Dedifferentiated amniotic fluid mesenchymal stem cell (primary cell): ENCODE results near the gene SH3BGR.
A peak's percentile ranks its signal among the peaks of the same experiment; 100 is the strongest.
"Not testable (repeated sequence)": the region's sequence is repeated elsewhere in the genome, so short reads cannot be mapped to it uniquely, and the experiment has no call there.

Experiments used
- DNase-seq: peaks from one replicate; pipeline ENCODE4 v3.0.0-alpha.2; 2016; ENCODE audit errors: extremely low spot score

The SH3BGR gene

DNA sequence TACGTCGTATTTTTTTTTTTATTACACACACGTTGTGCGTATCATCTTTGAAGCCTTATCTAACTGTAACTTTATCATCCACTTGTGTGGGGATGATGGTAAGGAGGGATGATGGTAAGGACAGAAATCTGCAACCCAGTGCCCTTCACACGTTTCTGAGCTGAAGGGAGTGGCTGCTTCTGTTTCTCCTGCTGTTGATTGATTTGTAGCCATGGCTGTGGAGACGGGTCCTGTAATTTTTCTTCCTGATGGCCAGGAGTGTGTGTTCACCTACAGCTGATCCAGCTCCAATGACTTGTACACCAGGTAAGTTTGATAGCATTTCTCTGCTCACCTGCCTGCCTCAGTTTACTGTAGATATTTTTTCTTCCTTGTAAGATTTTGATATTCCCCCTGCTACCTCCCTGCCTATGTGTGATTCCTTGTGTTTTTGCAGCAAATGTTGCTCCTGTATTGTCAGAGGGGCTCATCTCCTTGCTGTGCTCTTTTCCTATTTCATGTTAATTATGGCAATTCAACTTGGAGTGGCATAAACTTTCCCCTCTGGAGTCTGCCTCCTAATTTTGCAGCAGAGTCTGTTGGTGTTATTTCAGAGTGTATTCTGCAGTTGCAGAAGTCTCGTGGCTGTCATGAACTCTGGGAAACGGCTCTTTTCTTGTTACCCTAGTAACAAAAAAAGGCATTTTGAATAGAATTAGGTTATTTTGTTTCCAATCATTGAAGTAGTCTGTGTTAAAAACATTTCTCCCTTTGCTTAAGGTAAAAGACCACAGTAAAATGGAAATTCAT, 64.1 kb downstream of the SH3BGR start:
- no peak for DNase-seq

DNA sequence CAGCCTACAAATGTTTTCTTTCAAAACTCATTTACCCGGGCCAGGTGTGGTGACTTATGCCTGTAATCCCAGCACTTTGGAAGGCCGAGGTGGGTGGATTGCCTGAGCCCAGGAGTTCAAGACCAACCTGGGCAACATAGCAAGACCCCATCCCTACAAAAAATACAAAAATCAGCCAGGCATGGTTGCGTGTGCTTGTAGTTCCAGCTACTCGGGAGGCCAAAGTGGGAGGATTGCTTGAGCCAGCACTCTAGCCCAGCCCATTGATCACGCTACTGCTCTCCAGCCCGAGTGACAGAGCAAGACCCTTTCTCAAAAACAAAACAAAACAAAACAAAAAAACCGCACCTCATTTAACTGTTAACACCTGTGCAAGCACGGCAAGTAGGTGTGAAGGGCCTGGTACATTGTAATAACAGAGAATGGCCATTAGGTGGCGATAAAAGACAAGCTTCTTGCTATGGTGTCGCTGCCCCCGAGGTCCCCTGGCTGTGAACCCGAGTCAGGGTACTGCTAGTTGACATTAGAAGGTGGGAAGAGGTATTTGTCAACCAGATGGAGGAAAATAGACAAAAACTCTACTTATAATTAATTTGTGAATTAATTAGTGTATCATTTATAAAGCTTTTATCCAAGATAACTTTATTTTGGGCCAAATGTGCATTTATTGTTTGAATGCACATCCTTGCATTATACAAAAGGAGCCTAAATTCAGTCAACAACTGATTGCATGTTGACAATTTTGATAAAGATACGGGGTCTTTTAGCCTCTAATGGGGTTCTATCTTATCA, 66.5 kb downstream of the SH3BGR start:
- peak; percentile 15 for DNase-seq

DNA sequence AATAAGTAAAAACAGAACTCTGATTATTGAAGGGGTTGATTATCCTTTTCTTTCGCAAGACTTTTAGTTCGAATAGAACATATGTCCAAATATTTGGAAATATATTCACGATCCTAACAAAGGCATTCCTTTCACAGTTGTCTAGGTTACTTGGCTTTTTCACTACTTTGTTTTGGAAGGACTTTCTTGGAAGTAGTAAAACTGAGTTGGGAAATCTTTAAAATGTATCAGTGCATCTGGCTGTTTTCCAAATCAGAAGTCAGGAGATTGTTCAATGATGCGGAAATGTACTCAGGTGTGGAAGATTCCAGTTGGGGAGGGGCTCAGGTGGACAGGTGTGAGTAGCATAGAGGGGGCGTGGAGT, 67.1 kb downstream of the SH3BGR start:
- DNase-seq, result no peak

DNA sequence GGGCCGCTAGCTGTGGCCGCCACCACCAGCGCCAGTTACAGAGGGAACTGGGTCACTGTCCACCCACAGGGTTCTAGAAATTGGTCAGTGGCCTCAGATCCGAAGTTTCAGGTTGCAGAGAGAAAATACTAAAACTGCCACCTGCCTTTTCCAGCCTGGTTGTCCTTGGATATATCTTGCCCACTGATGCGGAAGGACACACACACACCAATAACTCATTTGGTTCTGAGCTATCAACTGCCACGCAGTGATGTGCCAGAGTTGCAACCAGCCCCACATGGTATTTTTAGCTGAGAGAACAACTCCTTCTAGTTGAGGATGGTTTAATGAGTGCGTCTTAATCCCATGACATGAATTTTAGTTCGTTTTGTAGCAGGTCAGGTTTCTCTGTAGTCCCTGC, 68.1 kb downstream of the SH3BGR start:
- no peak for DNase-seq

DNA sequence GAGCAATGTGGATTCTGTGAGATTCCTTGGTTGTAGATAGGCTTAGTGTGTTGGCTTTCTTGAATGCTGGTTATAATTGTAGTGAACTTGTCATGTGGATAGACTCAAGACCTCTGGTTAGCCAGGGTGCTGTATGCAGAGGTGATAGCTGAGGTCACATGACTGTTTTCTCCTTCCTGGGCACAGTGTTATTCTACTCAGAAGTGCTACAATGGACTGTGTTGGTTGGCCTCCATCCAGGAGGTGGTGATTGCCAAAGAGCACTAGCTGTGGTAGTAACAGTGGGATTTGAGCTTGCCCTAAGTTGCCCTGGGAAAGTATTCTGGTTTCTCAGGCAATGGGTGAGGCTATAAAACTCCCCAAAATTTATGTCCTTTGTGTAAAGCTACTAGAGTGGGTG, 71.6 kb downstream of the SH3BGR start:
- no peak for DNase-seq

DNA sequence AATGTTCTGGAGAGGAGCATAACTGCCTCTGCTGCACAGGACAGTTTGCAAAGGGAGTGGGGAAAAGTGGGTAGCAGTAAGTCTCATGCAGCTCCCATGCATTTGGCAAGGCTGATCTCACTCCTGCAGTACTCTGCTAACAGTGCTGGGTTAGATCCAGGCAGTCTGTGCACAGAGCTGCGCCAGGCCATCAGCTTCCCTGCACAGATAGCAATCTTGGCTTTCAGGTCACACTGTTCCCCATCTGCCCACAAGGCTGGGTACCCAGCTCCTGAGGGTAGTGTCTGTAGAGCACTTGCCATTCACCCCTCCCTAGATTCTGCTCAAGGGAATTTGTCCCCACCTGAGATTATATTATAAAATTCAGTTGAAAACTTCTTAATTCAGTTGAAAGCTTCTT, 72.1 kb downstream of the SH3BGR start:
- no peak for DNase-seq

DNA sequence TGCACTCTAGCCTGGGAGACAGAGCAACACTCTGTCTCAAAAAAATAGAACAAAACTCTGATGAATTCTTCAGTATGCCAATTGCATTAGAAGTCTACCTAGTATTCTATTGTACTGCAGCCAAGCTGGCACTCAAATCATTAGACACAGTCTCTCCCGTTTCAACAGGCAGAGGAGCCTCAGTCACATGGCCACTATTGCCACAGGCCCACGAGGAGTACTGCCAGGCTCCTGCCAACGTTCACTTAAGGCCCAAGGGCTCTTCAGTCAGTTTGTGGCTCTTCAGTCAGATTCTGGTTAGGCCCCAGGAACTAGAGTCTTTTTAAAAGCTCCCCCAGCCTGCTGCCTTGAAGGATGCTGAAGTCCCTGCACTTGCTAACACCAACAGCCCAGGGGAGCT, 73.4 kb downstream of the SH3BGR start:
- no peak for DNase-seq

DNA sequence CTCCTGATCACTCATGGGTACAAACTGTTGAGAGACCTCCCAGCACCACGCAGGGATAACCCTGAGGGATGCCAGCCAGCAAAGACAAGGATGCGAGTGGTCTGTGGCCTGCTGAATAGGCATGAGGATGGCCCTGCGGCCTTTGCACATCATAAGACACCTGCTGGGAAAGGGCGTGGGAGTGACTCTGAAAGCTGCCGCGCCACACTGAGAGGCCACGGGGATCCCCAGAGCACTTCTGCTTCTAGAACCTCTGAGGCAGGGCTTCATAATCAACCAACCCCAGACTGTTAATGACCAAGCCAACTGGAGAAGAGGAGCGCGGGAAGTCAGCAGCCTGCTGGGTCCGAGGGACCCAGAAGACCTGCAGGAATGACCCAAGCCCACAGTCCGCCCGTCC, 73.8 kb downstream of the SH3BGR start:
- DNase-seq, result no peak

DNA sequence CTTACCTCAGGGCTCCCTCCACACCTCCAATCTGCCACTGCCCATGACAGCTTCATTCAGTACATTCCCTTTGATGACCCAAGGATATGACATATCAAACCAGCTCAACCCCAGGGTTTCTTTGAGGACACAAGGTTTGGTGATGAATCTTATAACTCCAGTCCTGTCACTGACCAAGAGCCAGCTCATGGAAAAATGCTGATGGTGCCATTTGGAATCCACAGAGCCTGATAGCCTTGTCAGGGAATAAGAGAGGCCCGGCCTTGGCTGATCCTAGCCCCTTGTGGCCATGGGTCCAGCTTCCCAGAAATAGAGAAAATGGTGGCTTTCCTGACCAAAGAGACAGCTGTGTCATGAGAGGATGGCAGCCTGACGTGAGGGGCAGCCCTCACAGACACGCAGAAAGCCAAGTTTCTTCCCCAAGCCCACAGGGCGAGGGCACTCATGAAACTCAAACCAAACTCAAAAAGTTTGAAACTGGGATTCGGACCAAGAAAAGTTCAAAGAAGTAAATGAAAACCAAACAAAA, 75.4 kb downstream of the SH3BGR start:
- DNase-seq, result no peak

DNA sequence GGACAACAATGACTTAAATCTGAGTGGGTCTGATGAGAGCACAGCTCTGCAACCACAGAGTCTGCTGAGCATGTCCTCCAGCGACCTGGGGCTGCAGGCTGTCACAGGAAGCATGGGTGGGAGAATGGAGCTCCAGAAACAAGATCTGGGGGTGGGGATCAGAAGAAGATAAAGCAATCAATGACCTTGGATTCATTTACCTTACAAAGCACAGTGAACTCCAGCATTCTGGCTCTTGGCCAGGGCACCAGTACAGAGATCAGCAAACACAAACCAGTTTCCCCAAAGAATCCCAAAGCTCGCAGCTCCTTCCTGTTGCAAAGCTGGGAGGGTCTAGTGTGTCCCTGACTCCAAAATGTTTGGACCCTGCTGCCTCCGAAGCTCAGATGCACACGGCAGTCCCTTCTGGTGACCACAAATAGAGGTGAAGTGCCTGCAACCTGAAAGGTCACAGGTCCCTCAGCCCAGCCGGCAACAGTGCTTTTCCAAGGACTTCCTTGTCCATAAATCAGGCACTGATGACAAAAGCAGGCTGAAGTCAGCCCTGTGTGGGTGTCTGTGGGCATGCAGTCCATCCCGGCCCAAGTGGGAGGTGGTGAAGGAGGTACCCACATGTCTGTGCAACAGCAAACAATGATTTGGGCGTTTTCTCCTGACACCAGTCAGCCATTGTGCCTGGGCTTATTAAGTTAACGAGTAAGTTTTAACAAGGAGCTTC, 76.1 kb downstream of the SH3BGR start:
- DNase-seq, result no peak

DNA sequence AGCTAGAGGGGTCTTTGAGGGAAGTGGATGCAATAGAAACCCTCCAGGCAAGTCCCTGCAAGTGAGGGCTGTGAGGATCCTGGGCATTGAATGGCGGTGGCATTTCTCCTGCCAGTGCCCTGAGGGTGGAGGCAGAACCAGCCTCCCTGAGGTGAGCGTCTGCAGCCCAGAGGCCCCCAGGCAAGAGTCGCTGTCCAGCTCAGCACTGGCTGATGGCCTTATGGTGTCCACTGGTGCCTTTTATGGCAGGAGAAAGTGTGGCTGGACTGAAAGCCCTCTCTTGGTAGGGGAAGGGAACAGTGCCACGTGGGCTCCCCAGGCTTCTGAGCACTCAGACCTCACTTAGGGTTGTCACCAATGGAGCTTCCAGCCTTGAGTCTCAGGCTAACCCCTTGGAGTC, 77.3 kb downstream of the SH3BGR start:
- DNase-seq, result no peak

DNA sequence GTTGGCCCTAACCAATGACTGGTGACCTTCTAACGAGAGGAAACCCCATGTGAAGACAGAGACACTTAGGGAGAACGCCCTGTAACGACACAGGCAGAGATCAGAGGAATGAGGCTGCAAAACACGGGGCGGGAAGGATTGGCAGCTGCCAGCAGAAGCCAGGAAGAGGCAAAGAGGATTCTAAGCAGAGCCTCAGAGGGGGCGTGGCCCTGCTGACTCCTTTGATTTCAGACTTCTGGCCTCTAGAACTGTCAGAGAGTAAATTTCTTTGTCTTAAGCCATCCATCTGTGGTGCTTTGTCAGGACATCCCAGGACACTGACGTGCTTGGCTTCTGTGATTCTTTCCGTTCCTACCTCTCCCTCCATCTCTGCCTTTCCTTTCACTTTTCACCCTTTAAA, 79.3 kb downstream of the SH3BGR start:
- DNase-seq, result no peak

DNA sequence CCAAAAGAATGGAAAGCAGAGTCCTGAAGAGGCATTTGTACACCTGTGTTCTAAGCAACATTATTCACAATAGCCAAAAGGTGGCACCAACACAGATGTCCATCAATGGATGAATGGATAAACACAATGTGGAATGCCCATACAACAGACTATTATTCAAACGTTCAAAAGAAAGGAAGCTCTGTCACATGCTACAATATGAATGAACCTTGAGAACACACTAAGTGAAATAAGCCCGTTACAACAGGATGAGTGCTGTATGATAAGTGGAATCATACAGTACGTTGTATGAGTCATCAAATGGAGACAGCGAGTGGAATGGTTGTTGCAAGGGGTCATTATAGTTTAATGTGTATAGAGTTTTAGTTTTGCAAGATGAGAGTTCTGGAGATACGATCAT, 80.1 kb downstream of the SH3BGR start:
- no peak for DNase-seq

DNA sequence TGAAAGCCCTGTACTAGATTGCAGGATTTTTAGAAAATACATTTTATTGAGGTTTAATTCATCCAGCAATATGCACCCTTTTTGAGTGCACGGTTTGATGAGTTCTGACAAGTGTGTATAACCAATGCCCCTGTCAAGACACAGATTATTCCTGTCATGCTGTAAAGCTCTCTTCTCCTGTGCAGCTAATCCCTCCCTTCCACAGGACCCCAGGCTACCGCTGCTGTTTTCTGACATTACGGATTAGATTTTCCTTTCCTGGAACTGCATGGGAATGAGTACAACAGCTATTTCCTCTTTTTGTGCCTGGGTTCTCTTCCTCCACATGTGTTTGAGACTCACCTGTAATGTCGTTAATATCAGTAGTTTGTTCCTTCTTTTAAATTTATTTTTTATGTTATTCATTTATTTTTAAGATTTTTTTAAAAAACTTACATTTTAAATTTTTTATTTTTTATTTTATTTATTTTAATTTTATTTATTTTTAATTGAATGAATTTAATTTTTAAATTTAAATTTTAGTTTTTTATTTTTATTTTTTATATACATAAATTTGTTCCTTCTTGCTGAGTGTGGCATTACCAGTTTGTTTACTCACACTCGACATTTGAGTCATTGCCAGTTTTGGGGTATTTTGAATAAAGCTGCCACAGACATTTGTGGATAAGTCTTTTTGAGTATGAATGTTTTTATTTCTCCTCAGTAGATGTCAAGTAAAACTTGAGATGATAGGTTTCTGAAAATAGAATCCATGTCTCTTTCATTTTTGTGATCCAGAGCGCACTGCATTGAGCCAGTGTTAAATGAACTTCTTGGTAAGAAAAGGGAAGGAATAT, 82.0 kb downstream of the SH3BGR start:
- DNase-seq, result no peak

DNA sequence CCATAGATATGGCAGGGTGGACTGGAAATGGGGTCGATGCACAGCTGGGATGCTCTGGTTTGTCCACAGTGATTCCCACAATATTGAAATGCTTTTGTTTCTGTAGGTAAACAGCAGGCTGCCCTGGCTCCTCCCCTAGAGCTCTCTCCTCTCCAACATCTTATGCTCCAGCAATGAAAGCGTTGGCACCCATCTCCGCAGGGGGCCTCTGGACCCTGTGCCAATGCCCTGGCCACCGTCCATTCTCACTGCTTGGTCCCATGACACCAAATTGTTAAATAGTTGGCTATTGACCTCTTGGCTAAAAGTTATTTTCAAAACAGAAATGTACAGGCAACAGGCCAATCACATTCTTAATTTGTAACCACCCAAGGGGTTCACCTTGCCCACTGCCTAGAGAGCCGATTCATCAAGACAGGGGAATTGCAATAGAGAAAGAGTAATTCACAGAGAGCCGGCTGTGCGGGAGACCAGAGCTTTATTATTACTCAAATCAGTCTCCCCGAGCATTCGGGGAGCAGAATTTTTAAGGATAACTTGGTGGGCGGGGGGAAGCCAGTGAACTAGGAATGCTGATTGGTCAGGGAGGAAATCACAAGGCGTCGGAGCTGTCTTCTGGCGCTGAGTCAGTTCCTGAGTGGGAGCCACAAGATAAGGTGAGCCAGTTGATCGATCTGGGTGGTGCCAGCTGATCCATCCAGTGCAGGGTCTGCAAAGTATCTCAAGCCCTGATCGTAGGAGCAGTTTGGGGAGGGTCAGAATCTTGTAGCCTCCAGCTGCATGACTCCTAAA, 84.1 kb downstream of the SH3BGR start:
- DNase-seq, result no peak

DNA sequence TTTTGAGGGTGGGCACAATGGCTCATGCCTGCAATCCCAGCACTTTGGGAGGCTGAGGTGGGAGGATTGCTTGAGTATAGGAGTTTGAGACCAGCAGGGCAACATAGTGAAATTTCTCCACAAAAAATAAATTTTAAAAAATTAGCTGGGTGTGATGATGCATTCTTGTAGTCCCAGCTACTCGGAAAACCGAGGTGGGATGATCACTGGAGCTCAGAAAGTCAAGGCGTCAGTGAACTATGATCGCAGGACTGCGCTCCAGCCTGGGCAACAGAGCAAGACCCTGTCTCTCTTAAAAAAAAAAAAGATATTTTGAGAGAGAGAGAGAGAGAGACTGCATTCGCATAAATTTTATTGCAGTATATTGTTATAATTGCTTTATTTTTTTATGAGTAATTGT, 85.1 kb downstream of the SH3BGR start:
- DNase-seq, result no peak

DNA sequence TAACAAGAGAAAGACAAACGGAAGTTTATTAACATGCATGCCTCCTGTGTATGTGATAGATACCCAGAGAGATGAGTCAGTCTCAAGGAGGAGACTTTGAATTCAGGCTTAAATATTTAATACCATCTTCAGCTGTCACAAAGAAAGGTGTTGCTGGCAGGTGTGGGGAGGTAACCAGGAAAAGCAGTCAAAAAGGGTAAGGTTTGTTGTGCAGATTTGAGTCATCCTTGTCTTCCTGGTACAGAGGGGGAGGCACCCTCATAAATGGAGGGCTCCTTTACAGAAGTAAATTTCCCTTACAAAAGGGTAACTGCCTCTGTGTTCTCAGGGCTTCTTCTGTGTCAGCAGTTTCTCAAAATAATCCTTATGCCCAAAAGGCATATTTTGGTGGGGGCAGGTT, 85.8 kb downstream of the SH3BGR start:
- DNase-seq, result no peak

DNA sequence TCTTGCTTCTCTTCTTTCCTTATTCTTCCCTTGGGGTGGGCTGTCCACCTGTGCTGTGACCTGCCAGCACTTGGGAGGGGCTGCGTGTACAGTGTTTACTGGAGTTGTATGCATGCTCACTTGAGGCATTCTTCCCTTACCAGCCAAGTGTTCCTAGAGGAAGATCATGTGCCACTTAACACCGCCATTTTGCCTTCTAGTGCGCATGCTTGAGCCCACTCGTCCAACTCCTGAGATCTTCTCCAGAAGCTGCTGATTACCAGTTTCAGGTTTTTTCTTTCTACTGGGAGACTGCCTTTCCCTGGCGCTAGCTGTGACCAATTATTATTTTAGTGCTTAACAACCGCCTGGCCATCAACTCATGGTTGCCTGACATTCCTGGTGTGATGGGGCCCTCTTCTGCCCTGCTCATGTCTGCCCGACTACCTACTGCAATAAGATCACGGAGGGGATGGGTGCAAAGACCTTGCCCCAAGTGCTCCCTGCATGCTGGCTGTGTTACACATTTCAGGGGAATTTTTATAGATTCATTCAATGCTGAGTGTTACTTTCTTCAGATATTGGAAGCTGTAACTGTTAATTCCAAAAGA, 86.8 kb downstream of the SH3BGR start:
- no peak for DNase-seq

DNA sequence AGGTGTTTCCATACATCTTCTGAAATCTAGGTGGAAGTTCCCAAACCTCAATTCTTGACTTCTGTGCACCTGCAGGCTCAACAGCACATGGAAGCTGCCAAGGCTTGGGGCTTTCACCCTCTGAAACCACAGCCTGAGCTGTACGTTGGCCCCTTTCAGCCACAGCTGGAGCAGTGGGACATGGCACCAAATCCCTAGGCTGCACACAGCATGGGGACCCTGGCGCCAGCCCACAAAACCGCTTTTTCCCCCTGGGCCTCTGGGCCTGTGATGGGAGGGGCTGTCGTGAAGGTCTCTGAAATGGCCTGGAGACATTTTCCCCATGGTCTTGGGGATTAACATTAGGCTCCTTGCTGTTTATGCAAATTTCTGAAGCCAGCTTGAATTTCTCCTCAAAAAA, 88.6 kb downstream of the SH3BGR start:
- DNase-seq, result not testable (repeated sequence)

DNA sequence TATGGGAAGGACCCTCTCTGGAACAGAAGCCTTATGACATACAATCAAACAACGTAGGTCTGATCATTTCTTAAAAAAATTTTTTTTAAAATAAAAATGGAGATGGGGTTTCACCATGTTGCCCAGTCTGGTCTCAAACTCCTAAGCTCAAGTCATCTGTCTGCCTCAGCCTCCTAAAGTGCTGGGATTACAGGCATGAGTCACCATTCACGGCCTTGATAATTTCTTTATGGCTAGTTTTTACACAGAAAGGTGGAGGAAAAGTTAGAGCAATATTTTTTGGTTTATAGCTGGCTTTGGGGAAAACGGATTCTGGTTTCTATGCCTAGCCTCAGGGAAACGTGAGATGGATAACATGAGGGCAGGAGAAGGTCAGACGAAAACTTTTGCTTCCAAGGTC, 91.0 kb downstream of the SH3BGR start:
- no peak for DNase-seq
